ENCODE data around the gene XRCC4. TPM values are rescaled to one million over a fixed set of nuclear protein-coding genes. Genes with fewer than 3 reads are reported as not detected.

The XRCC4 gene
- total RNA-seq, 4 donors from 2014 or later = 6.1 to 7.4 (median 7.0) TPM

DNA sequence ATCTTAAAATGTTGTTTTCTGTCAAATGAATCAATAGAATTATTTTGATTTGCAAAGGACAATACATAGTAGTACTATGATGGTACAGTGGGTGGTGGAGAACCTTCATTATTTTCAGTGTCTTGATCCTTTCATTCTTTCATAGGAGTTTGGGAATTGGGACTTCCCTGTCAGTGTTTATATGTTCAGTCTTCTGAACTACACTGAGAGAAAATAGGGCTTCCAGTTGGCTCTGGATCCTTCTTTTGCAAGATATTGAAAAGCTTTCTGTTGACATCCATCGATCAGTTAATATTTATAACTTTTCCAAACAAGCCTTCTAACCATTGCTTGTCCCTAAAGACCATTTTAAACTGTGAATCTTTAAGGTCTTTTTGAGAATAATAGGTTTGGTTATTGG lies 94.7 kb downstream of the XRCC4 start:
- ATAC-seq (ENCODE audit: low FRiP score) (no peak), DNase-seq (ENCODE audit: low spot score) (no peak)
- TF ChIP-seq, protein P1, sequence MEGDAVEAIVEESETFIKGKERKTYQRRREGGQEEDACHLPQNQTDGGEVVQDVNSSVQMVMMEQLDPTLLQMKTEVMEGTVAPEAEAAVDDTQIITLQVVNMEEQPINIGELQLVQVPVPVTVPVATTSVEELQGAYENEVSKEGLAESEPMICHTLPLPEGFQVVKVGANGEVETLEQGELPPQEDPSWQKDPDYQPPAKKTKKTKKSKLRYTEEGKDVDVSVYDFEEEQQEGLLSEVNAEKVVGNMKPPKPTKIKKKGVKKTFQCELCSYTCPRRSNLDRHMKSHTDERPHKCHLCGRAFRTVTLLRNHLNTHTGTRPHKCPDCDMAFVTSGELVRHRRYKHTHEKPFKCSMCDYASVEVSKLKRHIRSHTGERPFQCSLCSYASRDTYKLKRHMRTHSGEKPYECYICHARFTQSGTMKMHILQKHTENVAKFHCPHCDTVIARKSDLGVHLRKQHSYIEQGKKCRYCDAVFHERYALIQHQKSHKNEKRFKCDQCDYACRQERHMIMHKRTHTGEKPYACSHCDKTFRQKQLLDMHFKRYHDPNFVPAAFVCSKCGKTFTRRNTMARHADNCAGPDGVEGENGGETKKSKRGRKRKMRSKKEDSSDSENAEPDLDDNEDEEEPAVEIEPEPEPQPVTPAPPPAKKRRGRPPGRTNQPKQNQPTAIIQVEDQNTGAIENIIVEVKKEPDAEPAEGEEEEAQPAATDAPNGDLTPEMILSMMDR (IDR thresholded peaks at IDR 0.05) = no peak

DNA sequence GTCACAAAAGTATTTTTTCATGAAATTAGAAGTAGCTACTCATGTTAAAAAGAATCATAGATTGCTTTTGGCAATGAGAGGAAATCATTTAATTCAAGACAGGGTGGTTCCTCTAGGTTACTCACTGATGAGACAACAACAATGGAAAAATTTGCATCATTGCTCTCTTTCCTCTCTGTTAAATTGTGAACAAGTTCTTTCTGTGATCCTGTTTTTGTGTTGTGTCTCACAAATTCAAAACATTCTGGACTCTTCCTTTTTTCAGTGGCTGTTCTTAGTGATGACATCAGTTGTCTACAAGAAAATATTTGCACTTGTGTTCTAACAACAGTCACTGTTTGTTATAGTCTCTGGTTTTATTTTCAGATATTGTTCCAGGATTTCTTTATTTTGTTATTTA lies 95.3 kb downstream of the XRCC4 start:
- TF ChIP-seq, protein P1 (IDR thresholded peaks at IDR 0.05) = no peak
- no peak for ATAC-seq (ENCODE audit: low FRiP score)
- no peak for DNase-seq (ENCODE audit: low spot score)

DNA sequence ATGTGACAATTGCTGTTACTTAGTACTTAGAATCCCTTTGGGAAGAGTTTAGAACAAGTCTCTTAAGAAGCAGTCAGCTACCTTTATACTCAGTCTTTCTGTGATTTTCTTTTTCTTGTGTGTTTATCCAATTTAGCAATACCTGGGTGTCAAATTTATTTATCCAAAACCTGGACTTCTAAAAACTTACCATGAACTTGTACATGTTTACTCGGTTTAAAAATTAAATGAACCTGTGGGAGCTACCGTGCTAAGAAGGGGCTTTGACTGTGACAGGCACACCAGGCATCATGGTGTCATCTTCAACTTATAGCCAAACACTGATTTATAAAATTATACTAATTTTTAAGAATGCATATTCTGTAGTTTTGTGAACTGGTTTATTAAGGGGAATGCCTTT lies 96.5 kb downstream of the XRCC4 start:
- TF ChIP-seq, protein P1 (IDR thresholded peaks at IDR 0.05) = no peak
- no peak for DNase-seq (ENCODE audit: low spot score)
- no peak for ATAC-seq (ENCODE audit: low FRiP score)

DNA sequence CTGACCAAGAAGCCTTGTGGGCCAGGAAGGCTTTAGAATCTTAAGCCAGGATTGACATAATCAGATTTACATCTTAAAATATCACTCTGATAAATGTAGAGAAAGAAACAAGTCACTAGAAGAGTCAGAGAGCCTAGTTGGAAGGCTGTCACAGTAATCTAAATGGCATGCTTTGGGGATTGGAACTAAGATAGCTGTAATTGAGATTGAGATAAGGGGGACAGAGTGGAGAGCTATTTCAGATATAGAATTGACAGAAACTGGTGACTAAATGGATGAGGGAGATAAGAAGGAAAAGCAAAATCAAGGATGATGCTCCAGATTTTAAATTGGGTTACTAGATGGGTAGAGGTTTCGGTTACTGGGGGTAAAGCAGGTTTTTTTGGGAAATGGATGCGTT lies 100.5 kb downstream of the XRCC4 start:
- no peak for ATAC-seq (ENCODE audit: low FRiP score)

DNA sequence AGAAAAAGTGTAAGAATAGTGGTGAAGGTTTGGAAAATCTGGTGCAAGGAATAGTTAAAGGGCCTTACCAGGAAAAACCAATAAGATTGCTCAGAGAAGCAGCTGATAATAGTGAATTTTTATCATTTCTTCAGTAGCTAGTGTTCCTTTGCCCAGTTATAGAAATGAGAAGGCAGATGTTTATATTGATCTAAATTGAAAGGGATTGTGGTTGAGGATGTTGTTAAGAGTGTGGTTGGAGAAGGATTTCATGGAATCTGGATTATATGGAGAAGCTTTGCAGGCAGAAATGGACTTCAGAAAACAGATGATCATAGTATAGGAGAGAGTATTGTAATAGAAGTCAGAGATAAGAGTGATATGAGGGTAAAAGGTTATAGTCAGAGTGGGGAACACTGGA lies 102.6 kb downstream of the XRCC4 start:
- TF ChIP-seq, protein P1 (IDR thresholded peaks at IDR 0.05) = no peak
- no peak for DNase-seq (ENCODE audit: low spot score)
- ATAC-seq (ENCODE audit: low FRiP score) = no peak

More for the DNA sequence above, 100.5 kb downstream of the XRCC4 start:
- no peak for DNase-seq (ENCODE audit: low spot score)
- TF ChIP-seq, protein P1 (IDR thresholded peaks at IDR 0.05) = no peak

DNA sequence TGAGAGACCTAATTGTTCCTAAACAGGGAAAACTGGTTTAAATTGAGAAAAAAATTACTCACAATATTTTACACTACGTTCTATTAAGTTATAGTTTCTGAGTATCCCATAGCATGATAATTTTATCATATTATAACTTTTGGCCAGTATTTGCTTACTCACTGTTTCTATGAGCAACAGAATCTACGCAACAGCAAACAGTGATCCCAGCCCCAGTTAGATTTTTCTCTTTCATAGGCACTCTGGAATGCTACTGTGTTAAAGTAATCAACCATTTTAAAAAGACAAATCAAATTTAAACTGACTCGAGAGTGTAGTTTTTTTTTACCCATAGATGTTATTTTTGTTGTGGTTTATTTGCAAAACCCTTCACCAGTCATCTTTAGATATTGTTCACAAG lies 107.2 kb downstream of the XRCC4 start:
- DNase-seq (ENCODE audit: low spot score) (no peak), ATAC-seq (ENCODE audit: low FRiP score) (no peak)
- TF ChIP-seq, protein P1 (IDR thresholded peaks at IDR 0.05) = no peak

DNA sequence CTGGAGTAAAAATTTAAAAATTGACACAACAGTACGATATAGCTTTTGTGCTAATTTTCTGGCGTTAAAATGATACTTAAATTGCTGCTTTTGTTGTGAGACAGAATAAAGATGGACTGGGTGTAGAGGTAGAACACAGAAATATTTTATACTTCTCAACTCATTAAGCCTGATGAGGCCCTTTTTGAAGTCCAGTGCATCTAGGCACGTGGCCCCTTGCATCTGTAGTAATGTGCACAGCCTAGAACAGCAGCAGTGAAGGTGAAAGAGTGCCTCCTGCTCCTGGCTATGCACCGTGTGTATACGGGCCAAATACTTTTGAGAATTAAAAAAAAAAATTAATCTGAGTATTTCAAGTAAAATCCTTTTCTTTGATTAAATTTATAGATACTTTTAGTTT lies 115.6 kb downstream of the XRCC4 start:
- DNase-seq (ENCODE audit: low spot score) (no peak), ATAC-seq (ENCODE audit: low FRiP score) (no peak)
- TF ChIP-seq, protein P1 (IDR thresholded peaks at IDR 0.05) = no peak
